A549 (cell line): Measurements from ENCODE around the gene MYO10. TPM values are rescaled to one million over a fixed set of nuclear protein-coding genes. Genes with fewer than 3 reads are reported as not detected.

Experiments used
- ATAC-seq, 2 experiments: fragments of 200-7000 bp in 1 of 2; fragments of >200 bp in 1 of 2; cut with Nextera tagmentation in 1 of 2; cut with Tn5 transposase in 1 of 2; 3 replicates each; pipeline versions ENCODE4 v1.8.0 to v1.9.1; 2018 to 2020; ENCODE audit warnings: mild to moderate bottlenecking in 1 of 2, moderate library complexity in 1 of 2
- CTCF ChIA-PET: fragments of 300-600 bp; sonication (Branson Sonifier 250); formaldehyde crosslinking; extraction: SDS; loops from one replicate; lab custom pipeline; 2021; ENCODE audit warnings: antibody characterized with exemption, inconsistent platforms; lab: Yijun Ruan, JAX
- POLR2A ChIA-PET: fragments of 350-600 bp; formaldehyde crosslinking; extraction: SDS; loops from one replicate; lab custom pipeline; 2021; ENCODE audit warnings: antibody characterized with exemption, inconsistent platforms; lab: Yijun Ruan, JAX
- DNase-seq, 2 experiments: peaks; one replicate each; pipeline versions ENCODE4 v3.0.0 to v3.0.0-alpha.2; 2011 to 2016; ENCODE audit warnings: low read depth in 1 of 2, low spot score in 1 of 2
- FAIRE-seq: peaks from 2 replicates; lab custom pipeline; 2011; peaks lifted over from hg19 to GRCh38; lab: Jason Lieb, UNC
- H3K27ac ChIP-seq, 2 experiments: fragments of >200 bp; sonication (Bioruptor Twin); formaldehyde crosslinking; 3 replicates each; pipeline ENCODE4 v1.5.1; 2016 to 2017
- H3K4me1 ChIP-seq: fragments of >200 bp; sonication (Bioruptor Twin); formaldehyde crosslinking; 3 replicates; pipeline ENCODE4 v1.6.1; 2016
- H3K4me2 ChIP-seq: fragments of >200 bp; sonication (Bioruptor Twin); formaldehyde crosslinking; 3 replicates; pipeline ENCODE4 v1.6.1; 2016
- H3K4me3 ChIP-seq: fragments of >200 bp; sonication (Bioruptor Twin); formaldehyde crosslinking; 3 replicates; pipeline ENCODE4 v1.5.1; 2016
- H3K9me3 ChIP-seq: fragments of >200 bp; sonication (Bioruptor Twin); formaldehyde crosslinking; 3 replicates; pipeline ENCODE4 v1.6.1; 2016
- CBX2 ChIP-seq: fragments of 200-600 bp; sonication (generic); IDR thresholded peaks from 2 replicates; pipeline ENCODE4 v1.6.1; 2016; ENCODE audit warnings: low read depth, mild to moderate bottlenecking, borderline replicate concordance
- CEBPB ChIP-seq, 2 experiments: fragments of >200 bp in 1 of 2; sonication (Bioruptor Twin) in 1 of 2; formaldehyde crosslinking in 1 of 2; IDR thresholded peaks; 2 replicates each; pipeline ENCODE4 v1.6.1; 2012 to 2016
- CHD4 ChIP-seq: fragments of 200-600 bp; sonication (generic); IDR thresholded peaks from 2 replicates; pipeline ENCODE4 v1.6.1; 2016; ENCODE audit warnings: antibody characterized with exemption, mild to moderate bottlenecking, borderline replicate concordance
- EHMT2 ChIP-seq: fragments of 200-600 bp; sonication (generic); IDR thresholded peaks from 2 replicates; pipeline ENCODE4 v1.6.1; 2016; ENCODE audit warnings: antibody characterized with exemption, low read depth, mild to moderate bottlenecking, moderate library complexity
- EP300 ChIP-seq, 2 experiments: fragments of >200 bp; sonication (Bioruptor Twin); formaldehyde crosslinking; IDR thresholded peaks; 2 replicates in 1 of 2; 3 replicates in 1 of 2; pipeline ENCODE4 v1.6.1; 2016 to 2017
- FOSB ChIP-seq: fragments of 250-450 bp; sonication (Bioruptor Pico); IDR thresholded peaks from 2 replicates; pipeline ENCODE4 v1.5.0; 2020; ENCODE audit warnings: mild to moderate bottlenecking, moderate library complexity
- HMGXB4 ChIP-seq: fragments of 250-450 bp; sonication (Bioruptor Pico); IDR thresholded peaks from 2 replicates; pipeline ENCODE4 v1.5.0; 2021; ENCODE audit warnings: mild to moderate bottlenecking, moderate library complexity, borderline replicate concordance
- HOXB13 ChIP-seq: fragments of 250-450 bp; sonication (Bioruptor Pico); IDR thresholded peaks from 2 replicates; pipeline ENCODE4 v1.5.0; 2020; ENCODE audit warnings: low read depth, mild to moderate bottlenecking, moderate library complexity
- JUN ChIP-seq, 2 experiments: fragments of >200 bp; sonication (Bioruptor Twin); formaldehyde crosslinking; IDR thresholded peaks; 2 replicates in 1 of 2; 3 replicates in 1 of 2; pipeline ENCODE4 v1.6.1; 2016 to 2017
- KDM1A ChIP-seq: fragments of 200-600 bp; sonication (generic); IDR thresholded peaks from 2 replicates; pipeline ENCODE4 v1.6.1; 2016; ENCODE audit warnings: low read depth, mild to moderate bottlenecking
- KDM5A ChIP-seq: fragments of 200-600 bp; sonication (generic); IDR thresholded peaks from 2 replicates; pipeline ENCODE4 v1.6.1; 2016; ENCODE audit warnings: antibody characterized with exemption, mild to moderate bottlenecking
- NFE2L2 ChIP-seq: fragments of 150-350 bp; conservative IDR thresholded peaks from 2 replicates; pipeline ENCODE4 v1.6.1; 2014; ENCODE audit warnings: low read length
- NPAS2 ChIP-seq: fragments of 250-450 bp; sonication (Bioruptor Pico); IDR thresholded peaks from 2 replicates; pipeline ENCODE4 v1.8.0; 2022; ENCODE audit warnings: mild to moderate bottlenecking, moderate library complexity, borderline replicate concordance
- REST ChIP-seq: fragments of 200-600 bp; sonication (generic); IDR thresholded peaks from 2 replicates; pipeline ENCODE4 v1.6.1; 2016; ENCODE audit warnings: antibody characterized with exemption, mild to moderate bottlenecking, moderate library complexity
- TFCP2L1 ChIP-seq: fragments of 250-450 bp; sonication (Bioruptor Pico); IDR thresholded peaks from 2 replicates; pipeline ENCODE4 v1.5.0; 2021; ENCODE audit warnings: mild to moderate bottlenecking
- WGBS: methylation state at CpG from one replicate; pipeline ENCODE4 v1.1.6; 2017; ENCODE audit errors: missing lambda C conversion rate; 5-methylcytosine and 5-hydroxymethylcytosine counted together
- polyA plus RNA-seq, 4 experiments: library from polyadenylated mRNA; depleted of rRNA in 3 of 4; stranded (reverse); fragments of >200 nt; fragmentation: RNase III in 1 of 4; extraction: RNeasy Plus Mini Kit Qiagen cat#74134 plus additional on column Dnase treatment in 1 of 4; gene quantifications; 2 replicates in 3 of 4; 3 replicates in 1 of 4; pipeline ENCODE4 v1.2.3, GENCODE V29; 2011 to 2017
- TF ChIP-seq, protein P1 (sequence below): fragments of 150-350 bp; IDR thresholded peaks from 2 replicates; pipeline ENCODE4 v1.6.1; 2014; ENCODE audit warnings: low read depth, mild to moderate bottlenecking, low read length
- TF ChIP-seq, protein P2 (sequence below): IDR thresholded peaks from 2 replicates; pipeline ENCODE4 v1.6.1; 2012; ENCODE audit warnings: low read depth, borderline replicate concordance

MYO10 gene
- polyA plus RNA-seq, 2 of the 4 experiments (the other 2 are of a cell fraction): 68.0 to 68.5 TPM

- ATAC-seq: no peak
- no peak overlapping the region for H3K4me2 ChIP-seq
- ChIA-PET POLR2A (no interaction called here), CTCF (interaction anchor here (1.0 kb wide), 1 partner anchor 466 kb away, joined by 5 read pairs; no protein-coding TSS in a partner anchor)
- 81% methylated on average over 6 of the region's 6 CpGs for WGBS
- FAIRE-seq: no peak
- no peak for TF ChIP-seq KDM1A
- TF ChIP-seq NPAS2: no peak
- no peak for TF ChIP-seq JUN (IDR thresholded peaks at IDR 0.05)
- TF ChIP-seq HOXB13: no peak
- no peak for TF ChIP-seq EHMT2
- no peak for TF ChIP-seq KDM5A
- TF ChIP-seq FOSB (CRISPR knock-in tag): no peak
- TF ChIP-seq TFCP2L1 (CRISPR knock-in tag): no peak
- TF ChIP-seq REST: no peak
- TF ChIP-seq CBX2: no peak
- TF ChIP-seq HMGXB4: no peak
- no peak for TF ChIP-seq CHD4
- TF ChIP-seq NFE2L2: no peak
- H3K4me3 ChIP-seq: no peak overlapping the region
- no peak for DNase-seq
- H3K27ac ChIP-seq: no peak overlapping the region
- peaks cover 9% of the 10 kb centered on the region for H3K4me1 ChIP-seq
- no peaks in the 10 kb centered on the region for H3K9me3 ChIP-seq
Observed at GRCh38 chr5:16723821-16724220, 212.3 kb downstream of the MYO10 start.

DNA sequence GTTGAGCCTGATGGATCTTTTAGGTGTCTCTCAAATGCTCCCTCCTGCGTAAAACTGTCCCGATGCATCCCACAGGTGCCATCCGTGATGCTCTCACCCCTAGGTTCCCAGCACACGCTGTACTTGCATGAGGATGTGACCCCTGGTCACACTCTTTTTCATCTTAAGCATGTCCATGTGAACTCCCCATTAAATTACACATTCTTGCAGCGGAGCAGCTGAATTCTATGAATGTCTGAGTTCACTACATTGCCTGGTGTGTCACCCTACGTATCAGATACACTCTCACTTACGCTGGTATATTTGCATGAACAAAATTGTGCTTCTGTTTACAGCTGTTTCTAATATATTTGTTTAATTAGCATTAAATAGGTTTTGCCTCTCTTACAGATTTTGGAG lies 214.0 kb downstream of the MYO10 start:
- TF ChIP-seq, protein P1, sequence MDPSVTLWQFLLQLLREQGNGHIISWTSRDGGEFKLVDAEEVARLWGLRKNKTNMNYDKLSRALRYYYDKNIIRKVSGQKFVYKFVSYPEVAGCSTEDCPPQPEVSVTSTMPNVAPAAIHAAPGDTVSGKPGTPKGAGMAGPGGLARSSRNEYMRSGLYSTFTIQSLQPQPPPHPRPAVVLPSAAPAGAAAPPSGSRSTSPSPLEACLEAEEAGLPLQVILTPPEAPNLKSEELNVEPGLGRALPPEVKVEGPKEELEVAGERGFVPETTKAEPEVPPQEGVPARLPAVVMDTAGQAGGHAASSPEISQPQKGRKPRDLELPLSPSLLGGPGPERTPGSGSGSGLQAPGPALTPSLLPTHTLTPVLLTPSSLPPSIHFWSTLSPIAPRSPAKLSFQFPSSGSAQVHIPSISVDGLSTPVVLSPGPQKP: no peak
- TF ChIP-seq EP300 (IDR thresholded peaks at IDR 0.05): no peak
- TF ChIP-seq CEBPB (IDR thresholded peaks at IDR 0.05): no peak
- TF ChIP-seq, protein P2, sequence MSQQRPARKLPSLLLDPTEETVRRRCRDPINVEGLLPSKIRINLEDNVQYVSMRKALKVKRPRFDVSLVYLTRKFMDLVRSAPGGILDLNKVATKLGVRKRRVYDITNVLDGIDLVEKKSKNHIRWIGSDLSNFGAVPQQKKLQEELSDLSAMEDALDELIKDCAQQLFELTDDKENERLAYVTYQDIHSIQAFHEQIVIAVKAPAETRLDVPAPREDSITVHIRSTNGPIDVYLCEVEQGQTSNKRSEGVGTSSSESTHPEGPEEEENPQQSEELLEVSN: no peak
- no peak for TF ChIP-seq EHMT2
- ChIA-PET CTCF (no interaction called here), POLR2A (no interaction called here)
- 96% methylated on average over 7 of the region's 7 CpGs for WGBS
- FAIRE-seq: no peak
- H3K4me2 ChIP-seq: no peak overlapping the region
- H3K4me3 ChIP-seq: no peak overlapping the region
- H3K9me3 ChIP-seq: no peaks in the 10 kb centered on the region
- no peak overlapping the region for H3K27ac ChIP-seq
- peaks cover 9% of the 10 kb centered on the region for H3K4me1 ChIP-seq
- no peak; a peak in 3 of 6 replicates for ATAC-seq
- DNase-seq: no peak
